IPS DF 4.7 (cell line): Measurements from ENCODE around the gene CCL4.
"Not testable (repeated sequence)": the region's sequence is repeated elsewhere in the genome, so short reads cannot be mapped to it uniquely, and the experiment has no call there.

Experiments used
- DNase-seq: peaks from one replicate; pipeline ENCODE4 v3.0.0-alpha.2; 2013; ENCODE audit warnings: low spot score; ENCODE audit errors: extremely low read depth

CCL4 gene

GRCh38 chr17:36087897-36088572, 15.6 kb upstream of the CCL4 start:
- not testable (repeated sequence) for DNase-seq

- DNase-seq = no peak
Observed at GRCh38 chr17:36088670-36089338, 14.8 kb upstream of the CCL4 start.

- no peak for DNase-seq
Observed at GRCh38 chr17:36089339-36089865, 14.2 kb upstream of the CCL4 start.

GRCh38 chr17:36089888-36090836, 13.5 kb upstream of the CCL4 start, which contains the start of gene CCL3:
Gene CCL3, minus strand, starts transcription at chr17:36090143. Its CDS starts 85 bp downstream, at chr17:36090058.
- DNase-seq = no peak

GRCh38 chr17:36092230-36092629, 11.4 kb upstream of the CCL4 start:
- DNase-seq = no peak

- not testable (repeated sequence) for DNase-seq
Observed at GRCh38 chr17:36092715-36093114, 10.9 kb upstream of the CCL4 start.

GRCh38 chr17:36094232-36094631, 9.4 kb upstream of the CCL4 start:
- no peak for DNase-seq

GRCh38 chr17:36094746-36095145, 8.9 kb upstream of the CCL4 start:
- DNase-seq = no peak

- DNase-seq = no peak
Observed at GRCh38 chr17:36095992-36096391, 7.6 kb upstream of the CCL4 start.

- DNase-seq = not testable (repeated sequence)
Observed at GRCh38 chr17:36099004-36099403, 4.6 kb upstream of the CCL4 start.

GRCh38 chr17:36104246-36104645, 619 bp downstream of the CCL4 start:
- not testable (repeated sequence) for DNase-seq

GRCh38 chr17:36104701-36105181, 1.1 kb downstream of the CCL4 start:
- DNase-seq = no peak

- no peak for DNase-seq
Observed at GRCh38 chr17:36105781-36106492, 2.3 kb downstream of the CCL4 start.

- no peak for DNase-seq
Observed at GRCh38 chr17:36106493-36106835, 2.8 kb downstream of the CCL4 start.

GRCh38 chr17:36107660-36108059, 4.0 kb downstream of the CCL4 start:
- DNase-seq = no peak

- not testable (repeated sequence) for DNase-seq
Observed at GRCh38 chr17:36108265-36108664, 4.6 kb downstream of the CCL4 start.

- no peak for DNase-seq
Observed at GRCh38 chr17:36111068-36111490, 7.5 kb downstream of the CCL4 start.

- DNase-seq = no peak
Observed at GRCh38 chr17:36112572-36112971, 8.9 kb downstream of the CCL4 start.

- not testable (repeated sequence) for DNase-seq
Observed at GRCh38 chr17:36113131-36113530, 9.5 kb downstream of the CCL4 start.

- not testable (repeated sequence) for DNase-seq
Observed at GRCh38 chr17:36114971-36115648, 11.5 kb downstream of the CCL4 start.
